Sigmoid colon (tissue), 4 donors: ENCODE measurements around the gene ASCL1.

ENCODE experiments used
- CTCF ChIP-seq, 4 experiments: fragments of 450-650 bp in 3 of 4; fragments of 200-600 bp in 1 of 4; IDR thresholded peaks; one replicate each; pipeline ENCODE4 v1.5.1; 2016 to 2019; ENCODE audit warnings: antibody characterized with exemption in 4 of 4, mild to moderate bottlenecking in 3 of 4, moderate library complexity in 2 of 4
- EP300 ChIP-seq, 4 donors: sonication (generic); formaldehyde crosslinking; IDR thresholded peaks; one replicate each; pipeline ENCODE4 v1.6.1; 2017; ENCODE audit warnings: antibody characterized with exemption in 4 of 4
- POLR2A ChIP-seq, 2 donors: fragments of 450-650 bp; IDR thresholded peaks; one replicate each; pipeline ENCODE4 v1.6.1; 2016; ENCODE audit warnings: antibody characterized with exemption in 2 of 2, mild to moderate bottlenecking in 2 of 2, moderate library complexity in 2 of 2

GRCh38 chr12:102927220-102927619 lies 30.3 kb upstream of the ASCL1 start:
- TF ChIP-seq CTCF (IDR thresholded peaks at IDR 0.05): no peak
- TF ChIP-seq POLR2A (IDR thresholded peaks at IDR 0.05): no peak
- no peak for TF ChIP-seq EP300 (IDR thresholded peaks at IDR 0.05)
